ENCODE measurements around the gene OLFML1.
"Not testable (repeated sequence)": the region's sequence is repeated elsewhere in the genome, so short reads cannot be mapped to it uniquely, and the experiment has no call there.

Gene OLFML1

GRCh38 chr11:7513234-7514098, 28.2 kb downstream of the OLFML1 start, which contains the start of gene PPFIBP2:
PPFIBP2 (plus strand) TSS chr11:7513999; CDS start chr11:7549476, 35,477 bp downstream.
- DNase-seq: peak; percentile 65

GRCh38 chr11:7514099-7514591, 28.8 kb downstream of the OLFML1 start:
- DNase-seq: no peak

GRCh38 chr11:7515447-7515886, 30.2 kb downstream of the OLFML1 start:
- DNase-seq: no peak

- no peak for DNase-seq
Observed at GRCh38 chr11:7516475-7516874, 31.2 kb downstream of the OLFML1 start.

GRCh38 chr11:7517743-7518142, 32.4 kb downstream of the OLFML1 start:
- DNase-seq: not testable (repeated sequence)

GRCh38 chr11:7518811-7519562, 33.7 kb downstream of the OLFML1 start:
- no peak for DNase-seq

GRCh38 chr11:7520011-7520942, 35.0 kb downstream of the OLFML1 start:
- no peak for DNase-seq

- no peak for DNase-seq
Observed at GRCh38 chr11:7520981-7521487, 35.7 kb downstream of the OLFML1 start.

GRCh38 chr11:7522121-7522520, 36.8 kb downstream of the OLFML1 start:
- no peak for DNase-seq

- no peak for DNase-seq
Observed at GRCh38 chr11:7522546-7522945, 37.2 kb downstream of the OLFML1 start.

- no peak for DNase-seq
Observed at GRCh38 chr11:7523416-7524210, 38.3 kb downstream of the OLFML1 start.

- DNase-seq: no peak
Observed at GRCh38 chr11:7524462-7525235, 39.3 kb downstream of the OLFML1 start.

- no peak for DNase-seq
Observed at GRCh38 chr11:7525424-7525823, 40.1 kb downstream of the OLFML1 start.

- no peak for DNase-seq
Observed at GRCh38 chr11:7527029-7527428, 41.7 kb downstream of the OLFML1 start.

- DNase-seq: no peak
Observed at GRCh38 chr11:7528514-7529049, 43.3 kb downstream of the OLFML1 start.

- DNase-seq: no peak
Observed at GRCh38 chr11:7530013-7530640, 44.8 kb downstream of the OLFML1 start.

- no peak for DNase-seq
Observed at GRCh38 chr11:7531011-7531410, 45.7 kb downstream of the OLFML1 start.

- DNase-seq: no peak
Observed at GRCh38 chr11:7532405-7533145, 47.3 kb downstream of the OLFML1 start.

All from activated gamma-delta T cell (primary cell).